GM12801 (cell line): Measurements from ENCODE around the gene XPO4.

ENCODE experiments used
- TF ChIP-seq, protein P1 (sequence below): IDR thresholded peaks from one replicate; pipeline ENCODE4 v1.5.1; 2011; ENCODE audit warnings: control low read depth; ENCODE audit not compliant: insufficient read length; ENCODE audit errors: extremely low read depth

Gene XPO4

DNA sequence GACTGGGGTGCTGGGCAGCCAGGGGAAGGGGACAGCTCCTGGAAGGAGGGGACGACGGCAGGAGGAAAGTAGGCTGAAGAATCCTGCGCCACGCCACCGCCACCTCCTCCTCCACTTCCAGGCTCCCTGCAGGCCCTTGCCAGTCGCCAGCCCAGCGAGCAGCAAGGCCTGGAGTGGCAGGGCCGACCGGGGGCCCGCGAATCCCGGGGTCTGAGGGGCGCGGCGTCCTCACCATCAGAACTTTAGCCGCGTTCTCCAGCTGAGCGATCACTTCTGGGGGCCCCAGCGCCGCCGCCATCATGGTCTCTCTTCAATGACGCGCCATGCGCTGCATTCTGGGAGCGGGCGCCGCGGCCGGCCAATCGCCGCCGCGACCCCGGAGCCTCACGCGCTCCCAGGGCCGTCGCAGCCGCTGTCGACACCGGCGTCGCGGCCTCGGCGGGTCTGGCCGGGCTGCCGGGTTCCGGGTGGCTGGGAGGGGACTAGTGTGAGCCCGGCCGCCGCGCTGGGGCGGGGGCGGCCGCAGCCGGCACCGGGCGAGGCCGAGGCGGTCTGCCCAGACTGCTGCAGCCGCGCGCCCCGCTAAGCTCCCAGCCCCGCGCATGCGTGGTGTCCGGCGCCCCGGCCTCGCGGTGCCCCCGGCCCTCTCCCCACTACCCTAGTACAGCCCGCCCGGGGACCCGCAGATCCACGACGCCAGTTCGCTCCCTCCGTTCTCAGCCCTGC, at the start of gene XPO4:
Gene XPO4, minus strand, starts transcription at position 309 of the 726 bp plus-strand sequence. Its CDS starts 8 bp downstream, at position 301.
- TF ChIP-seq, protein P1, sequence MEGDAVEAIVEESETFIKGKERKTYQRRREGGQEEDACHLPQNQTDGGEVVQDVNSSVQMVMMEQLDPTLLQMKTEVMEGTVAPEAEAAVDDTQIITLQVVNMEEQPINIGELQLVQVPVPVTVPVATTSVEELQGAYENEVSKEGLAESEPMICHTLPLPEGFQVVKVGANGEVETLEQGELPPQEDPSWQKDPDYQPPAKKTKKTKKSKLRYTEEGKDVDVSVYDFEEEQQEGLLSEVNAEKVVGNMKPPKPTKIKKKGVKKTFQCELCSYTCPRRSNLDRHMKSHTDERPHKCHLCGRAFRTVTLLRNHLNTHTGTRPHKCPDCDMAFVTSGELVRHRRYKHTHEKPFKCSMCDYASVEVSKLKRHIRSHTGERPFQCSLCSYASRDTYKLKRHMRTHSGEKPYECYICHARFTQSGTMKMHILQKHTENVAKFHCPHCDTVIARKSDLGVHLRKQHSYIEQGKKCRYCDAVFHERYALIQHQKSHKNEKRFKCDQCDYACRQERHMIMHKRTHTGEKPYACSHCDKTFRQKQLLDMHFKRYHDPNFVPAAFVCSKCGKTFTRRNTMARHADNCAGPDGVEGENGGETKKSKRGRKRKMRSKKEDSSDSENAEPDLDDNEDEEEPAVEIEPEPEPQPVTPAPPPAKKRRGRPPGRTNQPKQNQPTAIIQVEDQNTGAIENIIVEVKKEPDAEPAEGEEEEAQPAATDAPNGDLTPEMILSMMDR = no peak

DNA sequence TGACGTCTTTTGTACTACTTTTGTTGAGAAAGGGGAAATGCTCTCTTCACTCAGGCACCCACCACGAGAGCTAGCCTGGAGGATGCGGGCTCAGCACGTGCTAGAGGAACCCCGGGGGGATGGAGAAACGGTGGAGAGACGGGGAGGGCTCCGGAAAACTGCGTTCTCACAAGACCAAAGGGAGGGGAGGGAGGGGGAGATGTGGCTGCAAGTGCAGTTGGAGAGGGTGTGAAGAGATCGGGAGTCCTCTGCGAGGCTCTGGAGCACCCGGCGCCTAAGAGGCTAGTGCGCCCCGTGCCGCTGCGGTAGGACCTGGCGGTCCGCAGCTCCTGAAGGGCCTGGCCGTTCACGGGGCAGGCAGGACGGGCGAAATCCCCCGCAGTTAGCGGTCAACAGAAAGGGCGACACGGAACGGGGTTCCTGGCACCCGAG, 43.4 kb upstream of the XPO4 start:
- TF ChIP-seq, protein P1 = no peak

DNA sequence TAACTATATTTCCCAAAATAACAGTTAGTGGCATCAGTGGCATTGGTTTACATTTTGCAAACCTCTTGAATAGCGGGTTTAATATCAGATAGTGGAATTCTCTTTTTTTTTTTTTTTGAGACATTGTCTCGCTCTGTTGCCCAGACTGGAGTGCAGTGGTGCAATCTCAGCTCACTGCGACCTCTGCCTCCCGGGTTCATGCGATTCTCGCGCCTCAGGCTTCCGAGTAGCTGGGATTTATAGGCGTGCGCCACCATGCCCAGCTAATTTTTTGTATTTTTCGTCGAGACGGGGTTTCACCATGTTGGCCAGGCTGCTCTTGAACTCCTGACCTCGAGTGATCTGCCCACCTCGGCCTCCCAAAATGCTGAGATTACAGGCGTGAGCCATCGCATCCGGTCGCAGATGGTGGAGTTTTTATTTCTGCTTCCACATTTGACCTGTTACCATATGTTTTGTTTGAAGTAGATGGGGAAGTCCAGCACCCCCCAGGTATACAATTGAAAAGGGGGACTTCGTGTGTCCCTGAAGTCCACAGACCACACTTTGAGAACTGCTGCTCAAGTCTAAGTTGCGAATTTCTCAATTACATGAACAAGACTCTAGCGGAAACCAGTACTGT, 40.5 kb upstream of the XPO4 start:
- TF ChIP-seq, protein P1 = no peak

DNA sequence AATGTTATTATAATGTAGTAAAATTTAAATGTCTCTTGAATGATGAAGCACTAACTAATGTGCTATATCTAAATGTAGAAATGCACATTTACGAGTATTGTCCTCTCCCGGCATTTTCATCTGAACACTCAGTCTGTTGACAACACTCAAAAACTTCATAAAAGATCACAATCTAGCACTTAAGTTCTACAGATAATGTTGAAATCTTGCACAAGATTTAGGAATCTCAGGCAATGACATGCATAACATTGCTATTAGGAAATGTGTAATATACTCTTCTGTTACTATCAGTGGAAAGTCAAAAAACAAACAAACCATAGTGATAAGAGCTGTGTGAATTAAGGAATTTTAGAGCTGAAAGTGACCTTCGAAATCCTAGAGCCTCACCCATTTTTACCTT, 37.5 kb upstream of the XPO4 start:
- TF ChIP-seq, protein P1 = no peak

DNA sequence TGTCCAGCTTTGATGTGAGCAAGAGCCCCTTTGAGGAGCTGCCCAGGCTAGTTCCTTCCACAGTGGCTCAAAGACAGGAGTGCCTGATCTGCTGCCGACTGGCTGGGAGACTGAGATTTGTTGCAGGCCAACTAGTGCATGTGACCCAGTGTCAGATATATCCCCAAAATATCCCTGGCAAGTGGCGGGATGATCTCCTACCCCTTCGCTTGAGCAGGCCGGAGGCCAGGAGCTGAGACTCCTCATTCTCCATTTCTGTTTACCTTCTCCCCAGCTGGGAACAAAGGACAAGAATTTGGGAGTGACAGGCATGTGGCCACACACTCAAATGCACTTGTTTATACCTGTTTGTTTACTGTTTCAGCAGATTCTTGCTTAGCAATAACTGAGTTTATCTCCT, 37.1 kb upstream of the XPO4 start:
- TF ChIP-seq, protein P1 = no peak

DNA sequence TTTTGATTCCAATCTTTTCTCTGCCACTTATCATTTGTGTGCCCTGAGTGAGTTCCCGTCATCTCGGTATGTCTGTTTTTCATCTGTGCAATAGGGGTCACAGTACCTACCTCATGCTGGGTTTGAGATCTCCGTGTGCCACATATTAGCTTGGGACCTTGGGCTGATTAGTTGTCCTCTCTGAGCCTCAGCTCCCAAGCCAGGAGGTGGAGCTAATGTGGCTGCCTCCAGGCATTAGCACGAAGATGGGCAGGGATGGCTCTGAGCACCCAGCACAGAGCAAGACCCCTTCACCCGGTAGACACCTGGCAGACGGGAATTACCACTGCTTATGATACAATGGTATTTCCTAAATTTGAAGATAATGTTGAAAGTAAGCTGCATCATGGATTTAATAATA, 35.8 kb upstream of the XPO4 start:
- TF ChIP-seq, protein P1 = no peak

DNA sequence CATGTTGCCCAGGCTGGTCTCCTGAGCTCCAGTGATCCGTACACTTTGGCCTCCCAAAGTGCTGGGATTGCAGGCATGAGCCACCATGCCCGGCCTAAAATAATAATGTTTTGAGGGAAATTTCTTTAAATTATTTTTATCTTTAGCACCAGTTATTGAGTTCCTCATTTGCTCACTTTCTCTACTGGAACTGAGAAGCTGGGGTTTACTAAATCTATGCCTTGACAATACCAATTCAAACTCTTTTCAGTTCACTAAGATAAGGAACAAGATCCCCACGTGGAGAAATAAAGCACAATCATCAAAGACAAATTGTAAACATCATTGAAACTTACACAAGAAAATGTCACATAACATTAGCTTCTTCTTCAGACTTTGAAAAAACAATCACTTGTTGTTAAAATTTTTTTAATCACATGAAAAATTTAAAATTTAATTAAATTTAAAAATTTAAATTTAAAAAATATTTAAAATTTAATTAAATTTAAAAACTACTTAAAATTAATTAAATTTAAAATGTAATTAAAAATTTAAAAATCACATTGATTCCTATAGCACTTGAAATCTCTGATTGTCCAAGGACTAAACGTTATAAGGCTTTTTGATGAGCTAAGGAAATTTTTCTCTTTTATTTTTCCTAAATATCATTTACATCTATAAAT, 25.2 kb upstream of the XPO4 start:
- TF ChIP-seq, protein P1 = no peak
